ENCODE results near the gene FHL2. TPM values are rescaled to one million over a fixed set of nuclear protein-coding genes. Genes with fewer than 3 reads are reported as not detected.
A peak's percentile ranks its signal among the peaks of the same experiment; 100 is the strongest.
"Not testable (repeated sequence)": the region's sequence is repeated elsewhere in the genome, so short reads cannot be mapped to it uniquely, and the experiment has no call there.

FHL2 gene
- total RNA-seq, 1 donor, result 267 TPM

DNA sequence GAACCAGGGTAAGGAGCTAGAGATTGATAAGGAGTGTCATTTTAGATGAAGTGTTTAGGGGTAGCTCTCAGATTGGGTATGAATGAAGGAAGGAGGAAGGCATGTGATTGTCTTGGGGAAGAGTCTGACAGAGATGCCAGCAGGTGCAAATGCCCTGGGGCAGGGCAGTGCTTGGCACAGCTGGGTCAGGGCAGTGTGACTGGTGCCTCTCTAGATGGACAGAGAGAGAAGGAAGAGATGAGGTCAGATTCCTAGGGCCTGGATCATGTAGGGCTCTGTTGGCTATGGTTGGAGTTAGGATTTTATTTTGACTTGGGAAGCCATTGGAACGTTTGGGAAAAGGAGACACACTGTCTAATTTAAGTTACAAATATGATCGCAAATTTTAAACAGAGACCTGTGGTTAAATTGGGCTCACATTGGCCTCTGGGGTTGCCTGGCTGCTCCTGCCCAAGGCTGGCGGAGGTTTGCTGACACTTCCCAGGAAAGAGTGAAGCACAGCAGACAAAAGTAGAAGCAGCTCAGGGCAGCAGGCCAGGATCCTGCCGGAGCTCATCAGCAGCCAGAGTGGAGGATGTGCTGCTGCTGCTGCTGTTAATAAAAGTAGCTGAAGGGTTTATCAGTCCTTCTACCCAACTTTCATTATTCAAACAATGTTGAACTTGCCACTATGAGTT, 32.7 kb upstream of the FHL2 start:
- peak; percentile 55 for DNase-seq (ENCODE audit: low read depth)
- TF ChIP-seq, protein P1, sequence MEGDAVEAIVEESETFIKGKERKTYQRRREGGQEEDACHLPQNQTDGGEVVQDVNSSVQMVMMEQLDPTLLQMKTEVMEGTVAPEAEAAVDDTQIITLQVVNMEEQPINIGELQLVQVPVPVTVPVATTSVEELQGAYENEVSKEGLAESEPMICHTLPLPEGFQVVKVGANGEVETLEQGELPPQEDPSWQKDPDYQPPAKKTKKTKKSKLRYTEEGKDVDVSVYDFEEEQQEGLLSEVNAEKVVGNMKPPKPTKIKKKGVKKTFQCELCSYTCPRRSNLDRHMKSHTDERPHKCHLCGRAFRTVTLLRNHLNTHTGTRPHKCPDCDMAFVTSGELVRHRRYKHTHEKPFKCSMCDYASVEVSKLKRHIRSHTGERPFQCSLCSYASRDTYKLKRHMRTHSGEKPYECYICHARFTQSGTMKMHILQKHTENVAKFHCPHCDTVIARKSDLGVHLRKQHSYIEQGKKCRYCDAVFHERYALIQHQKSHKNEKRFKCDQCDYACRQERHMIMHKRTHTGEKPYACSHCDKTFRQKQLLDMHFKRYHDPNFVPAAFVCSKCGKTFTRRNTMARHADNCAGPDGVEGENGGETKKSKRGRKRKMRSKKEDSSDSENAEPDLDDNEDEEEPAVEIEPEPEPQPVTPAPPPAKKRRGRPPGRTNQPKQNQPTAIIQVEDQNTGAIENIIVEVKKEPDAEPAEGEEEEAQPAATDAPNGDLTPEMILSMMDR (IDR thresholded peaks at IDR 0.05; ENCODE audit: insufficient read depth, low read length), result no peak
- H3K4me3 ChIP-seq (ENCODE audit: low read depth, low read length), result no peak overlapping the region

DNA sequence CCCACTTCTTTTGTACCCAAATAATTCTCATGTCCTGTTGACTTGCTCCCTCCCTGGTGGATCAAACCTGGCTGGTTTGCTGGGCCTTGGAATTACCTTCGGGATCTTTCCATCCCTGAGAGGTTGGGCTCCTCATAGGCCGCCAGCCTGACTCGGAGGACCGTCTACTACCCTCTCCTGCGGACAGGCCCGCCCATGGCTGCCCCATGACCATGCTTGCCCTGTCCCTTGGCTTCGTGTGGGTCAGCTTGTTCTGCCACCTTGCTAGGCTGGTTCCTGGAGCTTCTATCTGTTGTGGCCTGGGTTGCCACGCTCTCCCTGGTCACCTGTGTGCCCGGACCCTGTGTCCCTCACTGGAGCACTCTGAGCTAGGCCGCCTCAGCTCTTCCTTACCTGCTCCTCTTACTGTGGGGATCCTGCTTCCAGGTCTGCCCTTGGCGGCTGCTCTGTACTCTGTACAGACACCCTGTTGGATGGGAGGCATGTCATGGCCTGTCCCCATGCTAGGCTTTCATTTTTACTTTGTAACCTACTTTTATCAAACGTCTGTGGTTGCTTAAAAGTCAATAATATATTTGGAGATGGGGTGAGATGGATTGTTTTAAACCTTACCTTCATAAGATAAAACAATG, 29.7 kb upstream of the FHL2 start:
- no peak for DNase-seq (ENCODE audit: low read depth)
- TF ChIP-seq, protein P1 (IDR thresholded peaks at IDR 0.05; ENCODE audit: insufficient read depth, low read length), result no peak
- no peak overlapping the region for H3K4me3 ChIP-seq (ENCODE audit: low read depth, low read length)

DNA sequence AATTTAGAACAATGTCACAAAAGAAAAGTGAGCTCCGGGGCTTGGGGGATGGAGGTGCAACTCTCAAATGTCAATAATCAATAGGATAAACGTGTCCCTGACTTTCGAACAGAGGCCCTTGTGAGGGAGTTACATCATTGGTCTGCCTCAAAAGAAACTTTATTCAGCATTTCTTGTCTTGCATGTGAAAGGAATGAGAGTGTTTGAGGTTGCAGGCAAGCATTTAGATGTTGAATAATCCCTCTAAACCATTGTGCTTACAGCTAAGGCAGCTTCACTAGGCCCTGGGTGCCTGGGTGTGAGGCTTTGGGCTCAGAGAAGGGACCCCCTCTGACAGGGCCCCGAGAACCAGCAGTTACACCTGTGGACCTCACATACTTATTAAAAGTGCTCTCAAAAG, 28.6 kb upstream of the FHL2 start:
- DNase-seq (ENCODE audit: low read depth), result no peak
- TF ChIP-seq, protein P1 (IDR thresholded peaks at IDR 0.05; ENCODE audit: insufficient read depth, low read length), result no peak
- no peak overlapping the region for H3K4me3 ChIP-seq (ENCODE audit: low read depth, low read length)

DNA sequence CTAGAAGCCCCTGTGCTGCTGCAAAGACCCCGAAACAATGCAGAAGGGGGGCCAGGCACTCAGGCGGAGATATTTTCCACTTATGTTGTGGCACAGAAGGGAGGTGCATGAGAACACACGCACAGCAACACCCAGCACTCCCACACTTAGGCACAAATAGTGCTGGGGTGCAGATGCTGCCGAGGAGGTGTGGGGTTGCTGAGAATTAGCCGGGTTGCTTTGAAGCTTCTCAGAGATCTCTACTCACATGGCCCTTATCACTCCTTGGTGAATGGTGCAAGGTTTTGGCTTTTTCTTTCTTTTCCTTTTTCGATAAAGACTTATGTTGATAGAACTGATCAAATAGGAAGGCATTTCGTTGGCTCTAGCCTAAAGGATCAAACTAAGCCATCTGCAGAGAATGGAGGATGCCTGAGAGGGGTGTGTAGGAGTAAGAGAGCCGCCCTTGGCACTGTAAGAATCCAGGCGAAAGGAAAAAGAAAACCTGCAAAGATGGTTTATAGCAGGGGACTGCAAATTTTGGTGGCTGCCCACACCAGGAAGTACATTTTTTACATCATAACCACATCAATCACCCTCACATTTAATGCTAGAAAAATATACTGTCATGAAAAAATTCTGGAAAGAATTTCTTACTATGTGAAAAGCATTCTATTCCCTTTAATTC, 27.9 kb upstream of the FHL2 start:
- no peak overlapping the region for H3K4me3 ChIP-seq (ENCODE audit: low read depth, low read length)
- TF ChIP-seq, protein P1 (IDR thresholded peaks at IDR 0.05; ENCODE audit: insufficient read depth, low read length), result no peak
- no peak for DNase-seq (ENCODE audit: low read depth)

DNA sequence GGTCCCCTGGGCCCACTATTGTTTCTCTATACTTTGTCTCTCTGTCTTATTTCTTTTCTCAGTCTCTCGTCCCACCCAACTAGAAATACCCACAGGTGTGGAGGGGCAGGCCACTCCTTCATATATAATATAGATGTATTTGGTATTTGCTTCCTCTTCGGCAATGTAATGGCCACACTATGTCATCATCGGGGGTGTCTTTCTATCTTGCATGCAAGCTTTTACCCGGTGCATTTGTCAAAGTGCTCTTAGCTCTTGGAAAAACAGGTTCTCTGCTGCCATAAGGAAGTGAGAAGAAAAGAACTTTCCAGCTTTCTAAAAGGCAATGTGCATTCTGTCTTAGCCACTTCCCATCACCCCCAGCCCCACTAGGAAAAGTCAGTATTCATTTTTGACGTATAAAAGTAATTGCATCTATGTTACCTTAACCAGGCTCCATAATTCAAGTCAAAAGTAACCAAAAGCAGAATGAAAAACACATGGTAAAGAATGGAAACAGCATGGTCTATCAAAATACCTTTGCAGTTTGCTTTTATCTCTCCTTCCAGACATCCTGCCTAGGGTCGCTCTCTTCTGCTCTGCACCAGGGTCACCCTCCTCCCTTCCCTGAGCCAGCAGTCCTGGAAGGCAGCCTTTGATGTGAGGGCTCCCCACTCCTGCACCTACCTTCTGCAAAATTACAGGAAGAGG, 27.2 kb upstream of the FHL2 start:
- no peak overlapping the region for H3K4me3 ChIP-seq (ENCODE audit: low read depth, low read length)
- DNase-seq (ENCODE audit: low read depth), result no peak
- TF ChIP-seq, protein P1 (IDR thresholded peaks at IDR 0.05; ENCODE audit: insufficient read depth, low read length), result no peak

DNA sequence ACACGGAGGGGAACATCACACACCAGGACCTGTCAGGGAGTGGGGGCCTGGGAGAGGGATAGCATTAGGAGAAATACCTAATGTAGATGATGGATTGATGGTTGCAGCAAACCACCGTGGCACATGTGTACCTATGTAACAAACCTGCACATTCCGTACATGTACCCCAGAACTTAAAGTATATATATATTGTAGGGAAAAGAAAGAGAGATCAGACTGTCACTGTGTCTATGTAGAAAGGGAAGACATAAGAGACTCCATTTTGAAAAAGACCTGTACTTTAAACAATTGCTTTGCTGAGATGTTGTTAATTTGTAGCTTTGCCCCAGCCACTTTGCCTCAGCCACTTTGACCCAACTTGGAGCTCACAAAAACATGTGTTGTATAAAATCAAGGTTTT, 26.0 kb upstream of the FHL2 start:
- not testable (repeated sequence) for DNase-seq (ENCODE audit: low read depth); H3K4me3 ChIP-seq (ENCODE audit: low read depth, low read length)

- no peak for DNase-seq (ENCODE audit: low read depth)
- H3K4me3 ChIP-seq (ENCODE audit: low read depth, low read length), result no peak overlapping the region
- TF ChIP-seq, protein P1 (IDR thresholded peaks at IDR 0.05; ENCODE audit: insufficient read depth, low read length), result no peak
These were observed 23.9 kb upstream of the FHL2 start for GRCh38 chr2:105422801-105423200.

Data from fibroblast of the aortic adventitia (primary cell).